NT2/D1 (cell line): ENCODE measurements around the gene TPGS1.

Experiments
- SUZ12 ChIP-seq: IDR thresholded peaks from 2 replicates; pipeline ENCODE4 v1.6.1; 2011; ENCODE audit not compliant: insufficient read length, insufficient read depth; ENCODE audit errors: extremely low read depth
- YY1 ChIP-seq: IDR thresholded peaks from 2 replicates; pipeline ENCODE4 v1.6.1; 2011; ENCODE audit not compliant: insufficient read length, insufficient read depth
- ZNF274 ChIP-seq: IDR thresholded peaks from 2 replicates; pipeline ENCODE4 v1.6.1; 2011; ENCODE audit warnings: mild to moderate bottlenecking, low read depth, low read length

DNA sequence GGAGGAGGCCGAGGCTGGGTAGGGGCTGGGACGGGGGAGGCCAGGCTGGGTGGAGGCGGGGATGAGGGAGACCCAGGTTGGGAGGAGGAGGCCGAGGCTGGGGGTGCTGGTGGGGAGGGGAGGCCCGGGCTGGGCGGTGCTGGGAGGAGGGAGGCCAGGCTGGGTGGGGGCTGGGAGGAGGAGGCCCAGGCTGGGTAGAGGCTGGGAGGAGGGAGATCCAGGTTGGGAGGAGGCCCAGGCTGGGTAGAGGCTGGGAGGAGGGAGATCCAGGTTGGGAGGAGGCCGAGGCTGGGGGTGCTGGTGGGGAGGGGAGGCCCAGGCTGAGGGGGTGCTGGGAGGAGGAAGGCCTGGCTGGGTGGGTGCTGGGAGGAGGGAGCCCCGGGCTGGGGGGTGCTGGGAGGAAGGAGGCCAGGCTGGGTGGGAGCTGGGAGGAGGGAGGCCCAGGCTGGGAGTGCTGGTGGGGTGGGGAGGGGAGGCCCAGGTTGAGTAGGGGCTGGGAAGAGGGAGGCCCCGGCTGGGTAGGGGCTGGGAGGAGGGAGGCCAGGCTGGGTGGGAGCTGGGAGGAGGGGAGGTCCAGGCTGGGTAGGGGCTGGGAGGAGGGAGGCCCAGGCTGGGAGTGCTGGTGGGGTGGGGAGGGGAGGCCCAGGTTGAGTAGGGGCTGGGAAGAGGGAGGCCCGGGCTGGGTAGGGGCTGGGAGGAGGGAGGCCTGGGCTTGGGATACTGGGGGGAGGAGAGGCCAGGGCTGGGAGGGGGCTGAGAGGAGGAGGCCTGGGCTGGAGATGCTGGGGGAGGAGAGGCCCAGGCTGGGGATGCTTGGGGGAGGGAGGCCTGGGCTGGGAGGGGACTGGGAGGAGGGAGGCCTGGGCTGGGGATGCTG, 10.7 kb downstream of the TPGS1 start:
- TF ChIP-seq ZNF274: no peak
- no peak for TF ChIP-seq SUZ12
- no peak for TF ChIP-seq YY1
